Activated CD8-positive, alpha-beta memory T cell treated with anti-CD3 and anti-CD28 coated beads for 4 hours (primary cell): ENCODE data around the gene ARL5C.
A peak's percentile ranks its signal among the peaks of the same experiment; 100 is the strongest.
"Not testable (repeated sequence)": the region's sequence is repeated elsewhere in the genome, so short reads cannot be mapped to it uniquely, and the experiment has no call there.

Experiments used
- DNase-seq, 2 donors: peaks; one replicate each; pipeline ENCODE4 v3.0.0-alpha.2; 2020; ENCODE audit warnings: low read depth in 2 of 2

Gene ARL5C

DNA sequence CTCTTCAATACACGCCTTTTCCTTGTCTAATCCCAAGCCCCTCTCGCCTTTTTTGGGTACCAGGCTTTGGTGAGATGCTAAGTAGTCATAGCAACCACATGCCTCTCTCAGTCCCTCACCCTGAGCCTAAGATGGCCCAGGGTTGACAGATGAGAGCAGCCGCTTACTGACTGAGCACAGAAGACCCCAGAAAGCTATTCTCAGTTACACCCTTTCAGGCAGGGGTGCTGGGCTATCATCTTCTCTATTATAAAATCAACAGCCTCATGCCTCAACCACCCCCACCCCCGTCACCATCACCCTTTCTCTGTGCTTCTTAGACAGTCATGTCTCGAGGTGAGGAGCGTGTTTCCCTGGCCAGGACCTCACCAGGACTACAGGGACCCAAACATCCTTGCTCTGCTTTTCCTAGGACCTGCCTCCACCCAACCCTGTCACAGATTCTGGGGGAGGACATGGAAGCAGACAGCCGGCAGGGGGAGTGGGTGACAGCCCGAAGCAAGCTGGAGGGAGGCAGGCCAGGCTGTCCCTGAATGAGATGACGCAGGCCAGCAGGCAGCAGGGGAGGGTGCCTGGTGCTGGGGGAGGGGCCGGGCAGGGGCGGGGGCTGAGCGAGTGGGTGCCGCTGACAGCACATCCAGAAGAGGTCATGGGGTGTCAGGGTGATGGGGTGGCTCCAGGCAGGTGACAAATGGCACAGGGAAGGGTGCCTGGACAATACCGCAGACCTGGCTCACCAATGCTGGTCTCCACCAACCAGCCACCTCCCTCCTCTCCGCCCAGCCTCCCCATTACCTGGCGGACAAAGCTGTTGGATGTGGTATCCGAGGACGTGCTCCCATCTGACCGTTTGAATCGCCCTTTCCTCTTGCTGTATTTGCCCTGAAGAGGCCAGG, 28.4 kb upstream of the ARL5C start:
- no peak for DNase-seq

DNA sequence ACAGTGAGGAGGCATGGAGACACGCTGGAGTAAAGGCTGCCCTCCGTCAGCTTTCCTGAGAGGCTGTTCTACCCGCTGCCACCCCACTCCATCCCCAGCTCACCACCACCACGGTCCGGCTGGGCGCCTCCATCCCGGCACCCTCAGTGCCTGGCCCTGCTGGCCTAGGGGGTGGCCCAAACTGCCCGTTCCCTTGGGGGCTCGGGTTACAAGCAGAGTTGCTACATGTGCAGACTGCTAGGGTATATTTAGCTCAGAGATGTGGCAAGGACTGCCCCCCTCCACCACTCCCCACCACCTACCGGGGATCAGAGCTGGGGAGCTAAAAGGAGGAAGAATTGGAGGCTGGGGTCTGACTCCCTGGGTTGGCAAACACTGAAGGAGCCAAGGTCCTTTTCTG, 27.4 kb upstream of the ARL5C start:
- no peak for DNase-seq

DNA sequence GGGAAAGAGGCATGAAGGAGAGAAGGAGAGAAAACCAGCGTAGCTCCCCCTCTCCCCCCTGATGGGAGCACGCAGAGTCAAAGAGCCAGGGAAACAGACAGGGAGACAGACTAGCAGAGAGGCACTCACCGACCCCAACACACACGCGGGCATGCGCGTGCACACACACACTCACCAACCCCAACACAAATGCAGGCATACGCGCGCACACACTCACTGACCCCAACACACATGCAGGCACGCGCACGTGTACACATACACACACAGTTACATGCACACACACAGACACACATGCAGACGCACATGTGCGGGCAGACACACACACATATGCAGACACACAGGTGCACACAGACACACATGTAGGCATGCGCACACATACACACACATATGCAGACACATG, 26.9 kb upstream of the ARL5C start:
- no peak for DNase-seq

DNA sequence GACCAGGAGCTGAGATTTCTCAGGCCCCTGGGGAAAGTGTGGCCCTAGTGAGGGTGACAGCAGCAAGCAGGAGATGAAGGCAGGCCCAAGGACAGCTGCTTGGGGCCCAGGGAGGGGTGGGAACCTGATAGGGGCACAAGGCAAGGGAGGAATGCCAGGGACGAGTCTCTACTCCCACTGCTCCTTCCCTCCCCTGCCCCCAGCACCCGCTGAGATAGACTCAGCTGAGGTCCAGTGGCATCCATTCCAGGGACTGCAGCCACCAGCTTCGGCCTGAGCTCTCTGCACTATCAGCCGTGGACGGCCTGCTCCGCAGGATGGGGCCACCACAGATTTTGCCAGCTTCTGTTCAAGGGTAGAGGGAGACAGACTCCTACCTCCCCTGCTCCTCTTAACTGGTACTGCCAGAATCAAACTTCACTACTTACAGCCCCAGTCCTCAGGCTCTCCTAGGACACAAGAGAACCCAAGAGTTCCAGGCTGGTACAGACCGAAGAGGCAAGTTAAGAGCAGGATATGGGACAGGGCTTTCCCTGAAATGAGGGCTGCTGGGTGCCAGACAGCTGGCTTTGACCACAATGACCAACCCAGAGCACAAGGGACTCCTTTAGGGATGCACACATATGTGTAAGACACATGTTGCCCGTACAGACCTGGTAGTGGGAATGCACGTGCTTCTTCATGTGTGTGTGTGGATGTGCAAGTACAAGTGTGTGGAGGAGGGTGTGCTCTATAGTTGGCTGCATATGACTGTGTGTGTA, 26.0 kb upstream of the ARL5C start:
- no peak for DNase-seq

DNA sequence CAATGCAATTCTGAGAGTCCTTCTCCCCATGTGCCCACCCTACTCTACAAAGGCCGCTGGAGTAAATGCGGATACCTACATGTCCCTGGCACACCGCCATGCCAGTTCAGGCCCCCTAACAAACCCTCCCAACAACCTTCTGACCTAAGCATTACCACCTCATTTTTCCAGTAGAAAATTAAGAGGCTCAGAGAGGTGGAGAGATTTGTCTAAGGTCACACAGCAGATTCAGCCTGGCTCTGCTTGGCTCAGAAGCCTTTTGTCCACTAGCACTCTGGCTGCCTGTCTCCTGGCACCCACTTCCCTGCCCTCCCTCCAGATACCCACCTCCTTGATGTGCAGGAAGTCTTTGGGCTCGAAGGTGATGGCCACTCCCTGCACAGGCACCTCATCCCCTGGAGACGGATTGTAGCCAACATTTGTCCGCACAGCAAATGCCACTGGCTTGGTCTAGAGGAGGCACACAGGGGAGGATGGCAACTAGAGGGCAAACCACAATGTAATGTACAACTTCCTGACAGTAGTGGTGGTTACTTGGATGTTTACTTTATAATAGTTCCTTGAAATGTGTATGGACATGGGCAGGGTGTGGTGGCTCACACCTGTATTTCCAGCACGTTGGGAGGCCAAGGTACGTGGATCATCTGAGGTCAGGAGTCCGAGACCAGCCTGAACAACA, 21.3 kb upstream of the ARL5C start:
- DNase-seq, result no peak

DNA sequence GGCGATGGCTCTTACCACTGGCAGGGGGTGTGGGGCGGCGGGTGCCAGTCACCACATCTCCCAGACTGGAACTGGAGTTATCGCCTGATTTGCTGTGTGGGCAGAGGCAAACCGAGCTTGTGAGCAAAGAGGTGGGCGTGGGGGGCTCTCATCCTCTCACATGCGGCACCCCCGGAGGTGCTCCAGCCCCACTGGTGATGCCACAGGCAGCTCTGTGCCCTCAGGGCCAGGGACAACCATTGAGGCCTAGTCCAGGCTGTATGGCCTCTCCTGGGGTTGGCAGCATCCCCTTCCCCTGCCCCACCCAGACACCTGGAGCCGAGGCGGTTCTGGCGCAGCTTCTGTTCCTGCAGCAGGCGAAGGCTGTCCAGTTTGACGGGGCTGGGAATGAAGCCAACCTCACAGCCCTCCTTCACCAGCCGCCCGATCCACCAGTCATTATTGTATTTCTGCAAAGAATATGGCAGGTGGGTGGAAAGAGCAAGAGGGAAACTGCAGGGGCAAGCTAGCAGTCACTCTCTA, 20.6 kb upstream of the ARL5C start:
- no peak for DNase-seq

DNA sequence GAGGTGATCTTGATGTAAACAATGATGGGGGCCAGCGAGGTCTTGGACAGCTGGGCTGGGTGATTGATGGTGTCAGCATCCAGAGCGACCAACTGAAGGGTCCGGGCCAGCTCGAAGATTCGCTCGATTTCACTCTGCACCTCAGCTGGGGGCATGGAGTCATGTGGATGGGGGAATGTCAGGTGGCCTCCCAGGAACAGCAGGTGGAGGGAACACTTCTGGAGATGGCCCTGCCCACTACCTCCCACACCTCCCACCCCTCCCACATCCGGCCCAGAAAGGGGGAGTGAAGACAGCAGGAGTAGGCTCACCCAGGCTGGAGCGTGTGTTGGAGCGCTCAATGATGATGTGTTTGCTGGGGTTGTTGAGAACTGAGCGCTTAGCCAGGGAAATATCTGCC, 17.8 kb upstream of the ARL5C start:
- no peak for DNase-seq

DNA sequence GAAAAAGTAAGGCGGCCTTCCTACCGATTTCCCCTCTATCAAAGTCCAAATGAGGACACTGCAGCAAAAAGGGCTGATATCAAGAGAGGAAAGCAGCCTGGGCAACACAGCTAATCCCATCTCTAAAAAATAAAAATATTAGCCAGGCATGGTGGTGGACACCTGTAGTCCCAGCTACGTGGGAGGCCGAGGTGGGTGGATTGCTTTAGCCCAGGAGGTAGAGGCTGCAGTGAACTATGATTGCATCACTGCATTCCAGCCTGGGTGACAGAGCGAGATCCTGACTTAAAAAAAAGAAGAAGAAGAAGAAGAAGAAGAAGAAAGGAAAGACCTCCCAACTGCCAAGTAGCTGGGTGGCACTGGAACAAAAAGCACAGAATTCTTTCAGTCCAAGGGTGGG, 17.1 kb upstream of the ARL5C start:
- no peak for DNase-seq

DNA sequence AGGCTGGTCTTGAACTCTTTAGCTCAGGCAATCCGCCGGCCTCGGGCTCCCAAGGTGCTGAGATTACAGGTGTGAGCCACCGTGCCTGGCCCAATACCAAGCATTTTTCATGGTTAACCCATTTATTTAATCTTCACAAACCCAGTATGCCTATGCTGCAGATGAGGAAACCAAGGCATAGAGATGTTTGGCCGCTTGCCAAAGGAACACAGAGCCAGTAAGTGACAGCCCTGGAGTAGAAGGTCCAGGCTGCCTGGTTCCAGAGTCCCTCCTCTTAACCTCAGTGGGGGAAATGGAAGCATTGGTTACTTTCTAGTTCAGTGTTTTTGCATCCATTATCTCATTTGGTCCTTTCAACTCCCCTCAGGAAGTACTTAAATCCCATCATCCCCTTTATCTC, 15.3 kb upstream of the ARL5C start:
- DNase-seq, result no peak

DNA sequence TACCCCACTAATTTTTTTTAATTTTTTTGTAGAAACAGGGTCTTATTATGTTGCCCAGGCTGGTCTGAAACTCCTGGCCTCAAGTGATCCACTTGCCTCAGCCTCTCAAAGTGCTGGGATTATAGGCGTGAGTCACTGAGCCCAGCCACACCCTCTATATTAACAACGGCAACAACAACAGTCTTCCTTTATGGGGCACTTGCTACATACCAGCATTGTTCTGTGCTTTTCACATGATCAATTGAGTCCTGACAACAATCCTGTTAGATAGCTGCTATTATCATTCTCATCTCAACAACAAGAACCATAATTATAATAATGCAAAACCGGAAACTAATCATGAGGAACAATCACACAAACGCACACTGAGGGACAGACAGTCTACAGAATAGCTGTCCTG, 12.6 kb upstream of the ARL5C start:
- no peak for DNase-seq

DNA sequence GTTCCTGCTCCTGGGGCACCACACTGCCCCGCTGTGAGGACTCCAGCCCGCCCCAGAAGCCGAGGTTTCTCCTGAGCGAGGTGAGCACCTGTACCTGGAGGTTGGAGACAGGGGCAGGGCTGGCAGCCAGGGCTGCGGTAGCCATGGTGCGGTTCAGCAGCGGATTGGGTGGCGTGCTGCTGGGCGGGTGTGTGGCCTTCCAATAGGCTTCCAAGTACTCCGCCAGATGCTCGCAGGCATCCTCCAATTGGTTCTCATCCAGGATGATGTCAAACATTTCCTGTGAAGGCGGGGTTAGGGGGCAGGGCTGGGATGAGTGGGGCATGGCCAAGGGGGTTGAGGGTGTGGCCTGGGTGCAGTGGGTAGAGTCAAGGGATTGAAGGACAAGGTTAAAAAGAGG, 11.3 kb upstream of the ARL5C start:
- DNase-seq, result no peak

DNA sequence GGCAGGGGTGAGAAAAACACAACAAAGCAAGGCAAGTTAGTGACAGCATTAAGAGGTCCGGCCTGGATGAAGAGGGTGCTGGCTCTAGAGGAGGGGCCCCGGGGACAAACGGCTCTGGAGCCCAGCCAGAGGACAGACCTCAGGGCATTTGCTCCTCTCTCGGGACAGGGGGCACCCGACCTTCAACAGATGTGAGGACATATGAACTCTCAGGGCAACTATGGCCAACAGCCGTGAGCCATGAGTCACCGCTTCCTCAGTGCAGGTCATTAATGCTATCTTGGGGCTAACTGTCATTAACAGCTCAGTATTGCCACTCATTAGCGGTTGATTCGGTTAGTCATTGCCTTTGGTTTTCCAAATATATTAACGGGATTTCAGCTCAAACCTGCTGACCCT, 9.7 kb upstream of the ARL5C start:
- no peak for DNase-seq

DNA sequence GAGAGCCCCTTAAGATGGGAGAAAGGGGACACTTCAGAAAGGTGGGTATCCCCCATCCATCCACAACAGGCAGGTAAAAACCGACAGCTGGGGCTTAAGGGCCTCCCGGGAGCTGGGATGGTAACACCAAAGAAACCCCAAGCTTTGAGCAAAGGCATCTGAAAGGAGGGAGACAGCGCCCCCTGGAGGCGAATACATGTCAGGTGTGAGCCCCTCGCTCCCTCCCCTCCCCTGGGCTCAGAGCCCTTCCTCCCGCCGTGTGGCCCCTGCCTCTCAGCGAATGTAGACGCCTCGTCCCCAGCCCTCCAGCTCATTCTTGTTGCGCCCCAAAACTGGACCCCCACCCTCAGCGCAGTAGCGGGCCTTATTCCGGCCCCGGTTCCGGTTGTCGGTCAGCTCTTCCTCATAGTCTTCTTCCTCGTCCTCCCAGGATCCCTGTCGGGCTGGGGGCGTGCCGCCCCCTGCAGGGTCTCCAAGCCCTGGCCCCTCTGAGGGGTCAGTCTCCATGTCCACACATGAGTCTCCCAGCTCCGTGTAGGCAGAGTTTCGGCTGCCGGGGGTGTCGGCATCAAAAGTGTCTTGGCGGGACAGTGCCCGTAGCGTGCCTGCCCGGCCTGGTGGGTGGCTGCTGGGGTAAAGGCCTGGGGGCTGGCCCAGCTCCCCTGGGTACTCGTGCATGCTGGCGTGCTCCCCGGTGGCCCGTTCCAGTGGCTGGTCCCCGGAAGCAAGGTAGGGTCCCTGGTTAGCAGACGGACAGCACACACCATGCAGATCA, 9.1 kb upstream of the ARL5C start:
- peak; percentile 45 to 53 for DNase-seq

DNA sequence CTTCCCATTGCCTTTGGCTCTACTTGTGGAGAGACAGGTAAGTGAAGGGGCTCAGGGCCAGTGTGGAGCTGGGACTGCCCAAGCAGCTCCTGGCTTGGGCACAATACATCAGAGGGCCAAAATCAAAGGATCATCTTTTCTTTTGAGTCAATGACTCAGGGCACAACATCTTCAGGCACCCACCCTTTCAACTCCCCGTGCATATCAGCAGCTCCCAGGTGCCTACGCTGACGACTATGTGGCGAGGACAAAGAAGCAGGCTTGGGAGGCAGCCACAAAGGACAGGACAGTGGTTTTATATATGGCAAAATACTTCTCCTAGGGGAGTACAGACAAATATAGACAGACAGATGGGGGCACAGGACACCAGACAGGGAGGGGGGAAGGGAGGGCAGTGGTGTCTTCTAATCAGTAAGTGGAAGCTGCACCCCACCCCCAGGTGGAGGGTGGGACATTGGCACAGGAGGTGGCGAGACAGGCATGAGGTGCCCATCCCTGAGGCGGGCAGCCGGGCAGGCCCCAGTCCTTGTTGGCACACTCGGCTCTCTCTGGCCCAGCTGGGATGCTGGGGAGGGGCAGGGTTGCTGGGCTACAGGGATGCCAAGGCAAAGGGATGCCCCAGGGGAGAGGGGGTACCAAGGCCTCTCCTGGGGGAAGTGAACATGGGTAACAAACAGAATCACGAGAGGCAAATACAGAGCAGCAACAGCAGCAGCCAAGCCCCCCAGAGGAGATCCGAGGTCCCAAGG, 7.7 kb upstream of the ARL5C start:
- DNase-seq, result no peak

DNA sequence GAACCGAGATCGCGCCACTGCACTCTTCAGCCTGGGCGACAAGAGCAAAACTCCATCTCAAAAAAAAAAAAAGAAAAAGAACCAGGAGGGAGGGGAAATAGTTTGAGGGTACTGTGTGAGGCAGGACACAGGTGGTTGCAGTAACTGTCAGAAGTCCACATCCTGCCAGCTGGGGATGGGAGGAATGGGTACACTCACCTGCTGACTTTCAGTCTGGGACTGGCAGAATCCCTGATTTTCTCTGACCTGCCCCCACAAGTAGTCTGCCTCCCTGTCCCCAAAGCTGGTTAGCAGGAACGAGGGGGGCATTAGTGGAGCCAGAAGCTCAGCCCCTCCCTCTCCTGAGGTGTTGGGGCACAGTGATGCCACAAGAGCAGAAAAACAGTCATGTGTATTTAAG, 7.1 kb upstream of the ARL5C start:
- DNase-seq, result no peak

DNA sequence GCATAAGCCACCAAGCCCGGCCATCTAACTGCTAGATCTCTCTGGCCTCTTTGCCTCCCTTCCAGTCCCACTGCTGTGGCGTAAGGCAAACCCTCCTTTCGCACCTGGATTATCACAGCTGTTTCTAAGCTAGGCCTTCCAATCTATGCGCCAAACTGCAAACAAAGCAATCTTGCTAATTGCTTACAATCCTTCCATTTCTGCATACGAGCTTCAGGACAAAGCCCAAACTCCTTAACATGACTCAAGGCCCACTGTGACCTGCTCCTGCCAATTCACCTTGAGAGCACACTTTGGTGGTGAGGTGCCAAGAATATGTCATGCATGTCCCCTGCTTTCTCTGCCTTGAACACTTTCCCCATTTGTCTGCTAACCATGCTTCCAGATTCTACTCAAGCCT, 6.0 kb upstream of the ARL5C start:
- DNase-seq, result no peak

DNA sequence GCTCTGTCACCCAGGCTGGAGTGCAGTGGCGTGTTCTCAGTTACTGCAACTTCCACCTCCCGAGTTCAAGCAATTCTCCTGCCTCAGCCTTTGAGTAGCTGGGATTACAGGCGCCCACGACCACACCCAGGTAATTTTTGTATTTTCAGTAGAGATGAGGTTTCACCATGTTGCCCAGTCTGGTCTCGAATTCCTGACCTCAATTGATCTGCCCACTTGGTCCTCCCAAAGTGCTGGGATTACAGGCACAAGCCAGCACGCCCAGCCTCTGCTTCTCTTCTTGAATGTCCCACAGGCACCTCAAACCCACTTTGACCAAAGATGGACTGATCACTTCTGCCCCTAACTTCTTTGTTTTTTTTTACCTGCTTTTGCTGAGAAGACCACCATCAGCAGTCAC, 4.6 kb upstream of the ARL5C start:
- DNase-seq, result no peak

DNA sequence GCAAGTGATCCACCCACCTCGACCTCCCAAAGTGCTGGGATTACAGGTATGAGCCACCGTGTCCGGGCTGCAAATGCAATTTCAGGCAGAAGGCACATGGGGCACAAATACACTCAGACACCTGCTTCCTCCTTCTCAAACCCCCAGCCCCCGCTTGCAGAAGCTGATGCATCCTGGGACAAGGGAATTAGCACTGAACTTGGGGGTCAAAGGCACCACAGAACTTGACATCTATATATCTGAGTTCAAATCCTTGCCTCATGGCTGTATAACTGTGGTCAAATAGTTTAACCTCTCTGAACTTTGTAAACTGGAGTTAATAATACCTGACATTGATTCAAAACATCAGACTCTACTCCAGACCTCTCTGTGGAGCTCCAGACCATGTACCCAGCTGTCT, 4.1 kb upstream of the ARL5C start:
- no peak for DNase-seq

DNA sequence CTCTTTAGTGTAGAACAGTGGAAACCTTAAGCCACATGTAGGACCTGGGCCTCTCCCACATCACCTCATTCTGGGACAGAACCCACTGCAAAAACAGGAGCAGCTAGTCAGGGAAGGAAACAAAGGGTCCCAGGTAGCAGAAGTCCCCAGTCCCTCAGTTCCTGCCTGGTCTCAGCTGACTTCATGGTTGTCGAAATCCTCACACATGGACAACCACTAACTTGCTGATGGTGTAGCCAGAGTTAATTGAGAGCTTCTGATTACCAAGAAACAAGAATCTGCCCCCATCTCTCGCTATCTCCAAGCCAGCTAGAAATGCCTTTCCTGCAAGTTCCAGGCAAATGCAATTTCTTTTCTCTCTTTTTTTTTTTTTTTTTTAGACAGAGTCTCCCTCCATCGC, 3.6 kb upstream of the ARL5C start:
- DNase-seq, result no peak

DNA sequence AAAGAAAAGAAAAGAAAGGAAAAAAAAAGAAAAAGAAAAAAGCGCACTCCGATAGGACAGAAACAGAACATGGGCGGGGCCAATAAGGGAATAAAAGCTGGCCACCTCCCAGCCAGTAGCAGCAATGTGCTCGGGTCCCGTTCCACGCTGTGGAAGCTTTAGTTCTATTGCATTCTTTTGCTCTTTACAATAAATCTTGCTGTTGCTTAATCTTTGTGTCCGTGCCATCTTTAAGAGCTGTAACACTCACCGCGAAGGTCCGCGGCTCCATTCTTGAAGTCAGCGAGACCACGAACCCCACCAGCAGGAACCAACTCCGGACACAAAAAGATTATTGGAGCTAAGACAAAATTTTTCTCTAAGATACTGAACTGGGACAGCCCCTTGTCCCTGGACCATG, 3.1 kb upstream of the ARL5C start:
- no peak for DNase-seq

DNA sequence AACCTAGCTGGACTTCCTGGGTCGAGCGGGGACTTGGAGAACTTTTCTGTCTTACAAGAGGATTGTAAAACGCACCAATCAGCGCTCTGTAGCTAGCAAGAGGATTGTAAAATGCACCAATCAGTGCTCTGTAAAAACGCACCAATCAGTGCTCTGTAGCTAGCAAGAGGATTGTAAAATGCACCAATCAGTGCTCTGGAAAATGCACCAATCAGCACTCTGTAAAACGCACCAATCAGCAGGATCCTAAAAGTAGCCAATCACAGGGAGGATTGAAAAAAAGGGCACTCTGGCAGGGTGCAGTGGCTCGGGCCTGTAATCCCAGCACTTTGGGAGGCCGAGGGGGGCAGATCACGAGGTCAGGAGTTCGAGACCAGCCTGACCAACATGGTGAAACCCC, 2.5 kb upstream of the ARL5C start:
- not testable (repeated sequence) for DNase-seq
